GM19324 (cell line): Measurements from ENCODE around the gene FAM204A.
A peak's percentile ranks its signal among the peaks of the same experiment; 100 is the strongest.

Experiments used
- ATAC-seq: cut with Tn5 transposase; IDR thresholded peaks from one replicate; pipeline ENCODE4 v1.9.1; 2021; ENCODE audit warnings: mild to moderate bottlenecking, moderate library complexity; ENCODE audit not compliant: unreplicated experiment, low FRiP score

Gene FAM204A

DNA sequence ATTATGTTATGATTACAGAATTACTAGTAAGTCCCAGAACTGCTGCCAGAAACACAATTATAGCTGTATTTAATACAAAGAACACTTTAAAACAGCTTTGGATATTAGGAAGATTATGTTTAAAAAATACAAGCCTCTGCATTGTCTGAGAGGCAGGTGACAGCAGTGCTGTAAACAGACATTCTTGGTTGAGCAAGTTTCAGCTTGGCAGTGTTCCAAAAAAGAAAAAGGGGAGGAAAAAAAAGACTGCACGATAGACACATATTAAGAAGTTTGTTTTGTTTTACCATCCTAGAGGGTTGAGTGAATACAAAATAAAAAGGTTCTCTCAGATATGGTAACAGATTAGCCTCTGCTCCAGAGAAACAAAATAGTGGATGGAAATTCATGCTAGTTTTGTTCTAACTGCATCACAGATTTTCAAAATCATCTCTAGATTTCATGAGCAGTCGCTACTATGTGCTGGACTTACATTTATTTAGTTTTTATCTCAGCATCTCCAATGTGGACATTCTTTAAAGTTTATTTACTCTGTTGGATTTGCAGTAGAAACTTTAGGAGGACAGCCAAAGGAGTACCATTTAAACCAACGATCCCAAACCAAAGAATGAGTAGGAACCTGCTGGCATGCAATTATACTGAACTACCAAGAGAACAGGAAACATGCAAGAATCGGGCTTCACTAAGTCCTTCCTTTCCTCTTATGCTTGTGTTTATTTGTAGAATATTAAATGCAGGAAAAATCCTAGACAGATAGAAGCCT lies 9.0 kb downstream of the FAM204A start:
- ATAC-seq = no peak

DNA sequence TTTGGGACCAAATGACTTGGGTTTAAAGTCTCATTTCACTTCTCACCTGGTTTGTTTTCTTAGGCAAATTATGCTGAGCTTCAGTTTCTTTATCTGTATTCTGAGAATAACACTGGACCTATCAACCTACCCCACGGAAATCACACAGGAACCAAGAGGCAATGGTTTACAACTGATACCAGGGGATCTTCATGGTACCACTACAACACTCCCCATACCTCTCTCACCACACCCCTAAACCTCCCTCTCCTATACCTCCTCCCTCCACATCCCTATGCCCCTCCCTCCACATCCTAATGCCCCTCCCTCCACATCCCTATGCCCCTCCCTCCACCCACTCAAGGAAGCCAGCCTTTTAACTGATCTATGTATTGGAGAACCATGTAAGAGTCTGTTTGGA lies 9.9 kb downstream of the FAM204A start:
- ATAC-seq = peak; percentile 93

- no peak for ATAC-seq
These were observed 11.6 kb downstream of the FAM204A start for GRCh38 chr10:118330295-118331076.

DNA sequence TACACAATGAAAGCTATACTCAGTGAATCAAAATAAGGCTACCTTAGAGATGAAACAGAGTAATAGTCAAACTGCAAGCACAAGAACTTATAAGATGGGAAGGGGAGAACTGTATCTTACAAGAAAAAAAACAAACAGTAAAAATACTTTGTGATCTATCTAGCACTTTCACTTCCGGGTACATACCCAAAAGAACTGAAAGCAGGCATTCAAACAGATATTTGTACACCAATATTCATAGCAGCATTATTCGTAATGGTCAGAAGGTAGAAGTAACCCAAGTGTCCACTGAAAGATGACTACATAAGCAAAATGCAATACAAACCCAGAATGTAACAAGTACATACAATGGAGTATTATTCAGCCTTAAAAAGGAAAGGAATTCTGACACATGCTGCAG lies 18.0 kb downstream of the FAM204A start:
- ATAC-seq = no peak

DNA sequence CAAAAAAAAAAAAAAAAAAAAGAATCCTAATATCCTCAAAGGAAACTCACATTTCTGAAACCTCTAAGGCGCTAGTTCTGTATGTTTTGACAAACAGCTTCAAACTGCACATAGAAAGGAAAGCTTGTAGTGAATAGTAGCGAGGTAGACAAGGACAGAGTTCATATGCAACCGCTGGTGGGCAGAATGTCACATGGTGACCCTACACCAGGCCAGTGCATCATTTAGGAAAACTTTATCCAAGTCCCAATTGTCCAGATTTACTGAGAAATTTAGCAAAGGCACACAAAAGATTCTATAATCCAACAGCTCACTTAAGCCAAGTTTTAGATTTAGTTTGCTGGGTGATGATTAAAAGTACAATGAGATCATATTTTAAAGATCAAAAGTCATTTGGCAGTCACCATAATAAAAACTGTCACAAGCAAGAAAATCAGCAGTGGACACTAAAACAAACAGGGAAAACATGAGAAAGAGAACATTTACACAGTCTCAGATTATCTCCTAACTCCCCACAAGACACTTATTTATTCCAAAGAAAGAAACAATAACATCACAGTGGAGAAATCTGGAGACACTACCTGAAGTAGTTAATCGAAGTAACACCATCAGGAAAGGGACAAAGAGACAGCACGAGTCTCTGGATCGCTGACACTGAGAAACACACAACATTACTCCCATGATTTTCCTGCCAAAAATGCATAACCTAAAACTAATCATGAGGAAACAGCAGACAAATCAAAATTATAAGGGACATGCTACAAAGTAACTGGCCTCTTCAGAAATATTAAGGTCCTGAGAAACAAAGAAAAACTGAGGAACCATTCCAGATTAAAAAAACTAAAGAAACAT lies 20.2 kb downstream of the FAM204A start:
- no peak for ATAC-seq

- ATAC-seq = no peak
These were observed 26.5 kb downstream of the FAM204A start for GRCh38 chr10:118315629-118316028.

GRCh38 chr10:118314882-118315281 lies 27.2 kb downstream of the FAM204A start:
- ATAC-seq = no peak

GRCh38 chr10:118311505-118311904 lies 30.6 kb downstream of the FAM204A start:
- ATAC-seq = no peak

DNA sequence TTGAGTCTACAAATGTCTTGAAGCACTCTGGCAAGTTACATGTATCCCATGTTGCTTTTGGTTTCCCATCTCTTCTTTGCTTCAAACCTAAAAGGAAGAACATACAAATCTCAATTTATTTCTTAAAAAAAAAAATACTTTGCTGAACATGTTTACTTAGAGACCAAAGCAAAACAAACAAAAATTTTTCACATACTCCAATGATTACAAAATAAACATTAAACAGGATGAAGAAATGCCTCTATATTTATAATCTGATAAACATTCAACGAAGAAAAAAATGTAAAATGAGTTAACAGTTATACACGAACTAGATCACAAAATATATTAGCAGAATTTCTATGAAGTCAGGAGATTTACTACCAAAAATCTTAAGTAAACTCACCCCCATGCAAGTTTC lies 31.3 kb downstream of the FAM204A start:
- ATAC-seq = no peak

DNA sequence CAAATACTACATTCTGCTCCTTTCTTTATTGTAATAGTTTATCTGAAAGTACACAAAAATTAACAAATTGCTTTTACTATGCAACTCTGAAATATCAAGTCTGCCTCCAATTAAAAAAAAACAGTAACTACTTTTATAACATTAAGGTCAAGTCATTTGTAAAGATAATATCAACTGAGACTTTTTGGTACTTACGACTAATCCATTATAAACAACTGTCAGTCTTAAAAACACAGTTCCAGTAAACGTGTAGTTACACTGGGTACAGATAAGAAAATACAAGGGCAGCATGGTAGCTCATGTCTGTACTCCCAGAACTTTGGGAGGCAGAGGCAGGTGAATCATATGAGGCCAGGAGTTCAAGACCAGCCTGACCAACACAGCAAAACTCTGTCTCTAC lies 32.2 kb downstream of the FAM204A start:
- no peak for ATAC-seq

DNA sequence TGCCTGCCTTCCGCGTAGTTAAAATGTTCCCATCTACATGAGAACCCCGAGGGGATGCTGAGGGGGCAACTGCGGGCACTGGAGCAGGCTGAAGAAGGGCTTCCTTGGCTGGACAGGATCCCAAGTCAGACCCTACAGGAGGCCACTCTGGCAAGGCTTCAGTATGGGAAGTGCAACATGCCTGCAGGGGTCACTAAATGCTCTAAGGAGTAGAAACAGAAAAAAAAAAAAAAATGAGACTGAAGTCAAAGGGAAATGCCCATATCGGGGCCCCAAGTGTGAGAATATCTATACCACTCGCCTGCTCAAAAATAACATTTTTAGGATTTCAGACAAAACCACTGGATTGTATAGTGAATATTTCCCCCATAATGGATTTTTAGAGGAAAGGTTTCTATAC lies 33.5 kb downstream of the FAM204A start:
- no peak for ATAC-seq

DNA sequence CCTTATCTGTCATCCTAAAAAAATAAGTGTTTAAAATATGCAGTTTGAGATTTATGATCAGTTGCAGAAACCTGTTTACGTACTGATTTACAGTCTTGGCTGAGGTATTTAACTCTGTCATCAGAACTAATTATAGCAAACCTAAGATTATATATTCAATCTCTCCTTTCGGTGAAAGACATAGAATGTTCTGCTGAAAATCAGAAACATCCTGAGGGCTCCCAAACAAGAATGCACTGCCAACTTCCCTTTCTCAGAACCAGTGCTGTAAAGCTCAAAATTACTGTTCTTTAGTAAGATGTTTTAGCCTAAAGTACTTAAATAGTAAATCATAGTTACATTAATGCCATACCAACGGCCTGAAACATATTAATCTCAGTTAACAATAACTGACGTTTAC lies 34.3 kb downstream of the FAM204A start:
- no peak for ATAC-seq

- ATAC-seq = no peak
These were observed 34.9 kb downstream of the FAM204A start for GRCh38 chr10:118307220-118307619.

GRCh38 chr10:118305730-118306129 lies 36.4 kb downstream of the FAM204A start:
- no peak for ATAC-seq

- no peak for ATAC-seq
These were observed 37.6 kb downstream of the FAM204A start for GRCh38 chr10:118304521-118304920.

DNA sequence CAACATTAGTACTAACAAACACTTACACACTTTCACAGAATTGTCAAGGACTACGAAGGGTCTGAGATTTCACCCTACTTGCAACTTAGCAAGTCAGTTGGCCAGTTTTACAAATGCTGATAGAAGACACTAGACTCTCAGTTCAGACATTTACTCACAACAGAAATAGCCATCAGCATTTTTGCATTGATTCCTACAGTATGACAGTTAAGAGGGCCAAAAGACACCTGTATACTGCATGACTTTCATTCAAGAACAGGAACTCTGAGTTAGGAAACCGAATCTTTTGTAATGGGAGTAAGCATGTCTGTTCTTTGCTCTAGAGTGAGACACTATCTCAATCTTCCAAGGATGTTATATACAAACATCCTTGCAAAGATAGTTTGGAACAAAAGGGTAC lies 40.9 kb downstream of the FAM204A start:
- ATAC-seq = no peak

DNA sequence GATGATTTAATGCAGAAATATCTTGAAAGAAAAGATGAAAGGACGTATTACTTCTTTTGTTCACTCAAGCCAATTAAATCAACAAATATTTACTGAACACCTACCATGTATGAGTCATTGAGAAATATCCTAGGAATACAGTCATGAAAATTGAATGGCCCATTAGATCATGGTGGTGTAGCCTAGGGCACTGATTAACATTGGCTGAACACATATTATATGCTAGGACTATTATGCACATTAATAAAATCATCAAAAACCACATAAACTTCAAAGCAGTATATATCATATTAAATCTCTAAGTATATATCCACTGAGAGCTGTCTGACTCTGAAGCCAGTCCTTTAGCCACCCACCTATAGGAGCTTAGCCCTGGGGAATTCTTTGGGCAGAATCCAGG lies 41.8 kb downstream of the FAM204A start:
- no peak for ATAC-seq

GRCh38 chr10:118298787-118299186 lies 43.3 kb downstream of the FAM204A start:
- no peak for ATAC-seq

DNA sequence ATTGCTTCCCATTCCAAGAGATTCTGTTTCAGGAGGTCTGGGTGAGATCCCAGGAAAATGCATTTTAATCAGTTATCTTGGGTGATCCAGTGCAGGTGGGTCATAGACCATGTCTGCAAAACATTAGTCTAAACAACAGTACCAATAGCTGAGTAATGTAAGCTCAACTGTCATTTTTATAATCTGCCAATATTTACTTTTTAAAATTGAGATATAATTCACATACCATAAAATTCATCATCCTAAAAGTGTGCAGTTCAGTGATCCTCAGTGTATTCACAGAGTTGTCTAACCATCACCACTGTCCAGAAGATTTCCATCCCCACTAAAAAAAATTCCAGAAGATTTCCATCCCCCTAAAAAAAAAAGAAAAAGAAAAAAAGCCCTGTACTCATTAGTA lies 51.0 kb downstream of the FAM204A start:
- ATAC-seq = no peak

GRCh38 chr10:118290471-118290995 lies 51.6 kb downstream of the FAM204A start:
- no peak for ATAC-seq
